HepG2 (cell line): ENCODE data around the gene SLC9A8. TPM values are rescaled to one million over a fixed set of nuclear protein-coding genes. Genes with fewer than 3 reads are reported as not detected.

Experiments
- ATF4 ChIP-seq, 2 experiments: fragments of 450-650 bp in 1 of 2; sonication (generic) in 1 of 2; formaldehyde crosslinking; IDR thresholded peaks; 2 replicates each; pipeline versions ENCODE4 v1.5.0 to v1.8.0; 2020 to 2022; ENCODE audit warnings: mild to moderate bottlenecking in 1 of 2, missing genetic modification reagents in 1 of 2
- CAMTA2 ChIP-seq: sonication (generic); formaldehyde crosslinking; IDR thresholded peaks from 2 replicates; pipeline ENCODE4 v1.4.0; 2020; ENCODE audit warnings: mild to moderate bottlenecking, missing genetic modification reagents, borderline replicate concordance
- CC2D1A ChIP-seq: sonication (generic); formaldehyde crosslinking; IDR thresholded peaks from 2 replicates; pipeline ENCODE4 v1.8.1; 2023; ENCODE audit warnings: mild to moderate bottlenecking, missing genetic modification reagents
- CCDC6 ChIP-seq: sonication (generic); formaldehyde crosslinking; IDR thresholded peaks from 2 replicates; pipeline ENCODE4 v1.8.1; 2022; ENCODE audit warnings: mild to moderate bottlenecking, missing genetic modification reagents, moderate library complexity
- DDIT3 ChIP-seq: sonication (generic); formaldehyde crosslinking; IDR thresholded peaks from 2 replicates; pipeline ENCODE4 v1.4.0; 2020; ENCODE audit warnings: mild to moderate bottlenecking, missing genetic modification reagents
- HINFP ChIP-seq: sonication (generic); formaldehyde crosslinking; IDR thresholded peaks from 2 replicates; pipeline ENCODE4 v1.4.0; 2020; ENCODE audit warnings: low read depth, mild to moderate bottlenecking, missing genetic modification reagents
- HNF1B ChIP-seq: sonication (generic); formaldehyde crosslinking; IDR thresholded peaks from 2 replicates; pipeline ENCODE4 v1.5.1; 2020; ENCODE audit warnings: mild to moderate bottlenecking, moderate library complexity, missing genetic modification reagents
- KDM5A ChIP-seq: fragments of 200-600 bp; sonication (generic); IDR thresholded peaks from 2 replicates; pipeline ENCODE4 v1.7.0; 2018; ENCODE audit warnings: antibody characterized with exemption, mild to moderate bottlenecking, low read length, borderline replicate concordance
- MYC ChIP-seq: sonication (generic); formaldehyde crosslinking; IDR thresholded peaks from 2 replicates; pipeline ENCODE4 v1.9.0; 2021; ENCODE audit warnings: missing genetic modification reagents, borderline replicate concordance
- NFKBIZ ChIP-seq: IDR thresholded peaks from 2 replicates; pipeline ENCODE4 v1.6.1; 2018; ENCODE audit warnings: missing genetic modification reagents, missing compliant biosample characterization
- NPAS2 ChIP-seq: sonication (generic); formaldehyde crosslinking; IDR thresholded peaks from 2 replicates; pipeline ENCODE4 v1.8.0; 2022; ENCODE audit warnings: mild to moderate bottlenecking, missing genetic modification reagents, borderline replicate concordance
- PHB2 ChIP-seq: fragments of 450-650 bp; IDR thresholded peaks from 2 replicates; pipeline ENCODE4 v1.6.1; 2018; ENCODE audit not compliant: partially characterized antibody
- SMAD3 ChIP-seq: sonication (generic); formaldehyde crosslinking; IDR thresholded peaks from 2 replicates; pipeline ENCODE4 v1.4.0; 2020; ENCODE audit warnings: missing genetic modification reagents
- TEAD3 ChIP-seq: optimal IDR thresholded peaks from 2 replicates; pipeline ENCODE3; 2016; ENCODE audit warnings: borderline replicate concordance
- YY1 ChIP-seq: IDR thresholded peaks from 2 replicates; pipeline ENCODE4 v1.6.1; 2011; ENCODE audit warnings: low read length, low read depth, moderate library complexity, mild to moderate bottlenecking; ENCODE audit not compliant: insufficient read depth, insufficient replicate concordance
- ZBTB1 ChIP-seq: sonication (generic); formaldehyde crosslinking; IDR thresholded peaks from 2 replicates; pipeline ENCODE4 v1.4.0; 2020; ENCODE audit warnings: missing genetic modification reagents, borderline replicate concordance
- ZFP41 ChIP-seq: sonication (generic); formaldehyde crosslinking; IDR thresholded peaks from 2 replicates; pipeline ENCODE4 v1.4.0; 2020; ENCODE audit warnings: mild to moderate bottlenecking, missing genetic modification reagents, borderline replicate concordance
- ZKSCAN1 ChIP-seq: fragments of 150-350 bp; IDR thresholded peaks from 2 replicates; pipeline ENCODE4 v1.6.1; 2014; ENCODE audit warnings: low read length
- ZNF343 ChIP-seq: sonication (generic); formaldehyde crosslinking; IDR thresholded peaks from 2 replicates; pipeline ENCODE4 v1.4.0; 2020; ENCODE audit warnings: mild to moderate bottlenecking, missing genetic modification reagents
- ZSCAN29 ChIP-seq: sonication (generic); formaldehyde crosslinking; conservative IDR thresholded peaks from 2 replicates; pipeline ENCODE4 v1.4.0; 2020; ENCODE audit warnings: mild to moderate bottlenecking, missing genetic modification reagents
- polyA plus RNA-seq, 8 experiments: library from polyadenylated mRNA; depleted of rRNA in 3 of 8; stranded (reverse) in 7 of 8; unstranded in 1 of 8; fragments of >200 nt; fragmentation: Illumina TruSeq in 4 of 8; extraction: Trizol in 4 of 8; gene quantifications; 2 replicates each; pipeline versions ENCODE4 v1.2.1 to v1.2.3, GENCODE V29; 2011 to 2016; ENCODE audit warnings: low read depth in 4 of 8, missing spikeins in 1 of 8, mixed read lengths in 1 of 8; ENCODE audit not compliant: insufficient read depth in 1 of 8
- total RNA-seq, 5 experiments: library from RNA; depleted of rRNA; stranded (reverse); fragments of >200 nt; fragmentation: Illumina TruSeq; extraction: Trizol; gene quantifications; 2 replicates each; pipeline ENCODE4 v1.2.3, GENCODE V29; 2016; ENCODE audit warnings: low read depth in 1 of 5
- TF ChIP-seq, protein P1 (sequence below): sonication (generic); formaldehyde crosslinking; IDR thresholded peaks from 2 replicates; pipeline ENCODE4 v1.9.0; 2022; ENCODE audit warnings: low read depth, missing genetic modification reagents
- TF ChIP-seq, protein P2 (sequence below): sonication (generic); formaldehyde crosslinking; IDR thresholded peaks from 2 replicates; pipeline ENCODE4 v1.4.0; 2020; ENCODE audit warnings: mild to moderate bottlenecking, missing genetic modification reagents

The SLC9A8 gene
- total and polyA plus RNA-seq, 2 of the 13 experiments (the other 11 are each of a cell fraction or from before 2014, with no cell fraction given) = 4.1 to 7.4 TPM

GRCh38 chr20:49813305-49813974 lies 812 bp downstream of the SLC9A8 start (continued):
- TF ChIP-seq YY1 = no peak
- TF ChIP-seq KDM5A = no peak
- TF ChIP-seq ZNF343 (CRISPR knock-in tag) = no peak
- TF ChIP-seq NFKBIZ (CRISPR knock-in tag) = no peak
- no peak for TF ChIP-seq MYC (CRISPR knock-in tag)
- TF ChIP-seq SMAD3 = 0 out of 2 replicates have a peak, but pooled peaks have one; percentile 3
- TF ChIP-seq PHB2 = no peak
- no peak for TF ChIP-seq HINFP (CRISPR knock-in tag)
- TF ChIP-seq TEAD3 = no peak
- 0 out of 4 replicates have a peak, but pooled peaks of 1 of the 2 experiments have one; percentile 49 for TF ChIP-seq ATF4 (CRISPR knock-in tag; IDR thresholded peaks at IDR 0.05)
- no peak for TF ChIP-seq CC2D1A (CRISPR knock-in tag)
- TF ChIP-seq, protein P1, sequence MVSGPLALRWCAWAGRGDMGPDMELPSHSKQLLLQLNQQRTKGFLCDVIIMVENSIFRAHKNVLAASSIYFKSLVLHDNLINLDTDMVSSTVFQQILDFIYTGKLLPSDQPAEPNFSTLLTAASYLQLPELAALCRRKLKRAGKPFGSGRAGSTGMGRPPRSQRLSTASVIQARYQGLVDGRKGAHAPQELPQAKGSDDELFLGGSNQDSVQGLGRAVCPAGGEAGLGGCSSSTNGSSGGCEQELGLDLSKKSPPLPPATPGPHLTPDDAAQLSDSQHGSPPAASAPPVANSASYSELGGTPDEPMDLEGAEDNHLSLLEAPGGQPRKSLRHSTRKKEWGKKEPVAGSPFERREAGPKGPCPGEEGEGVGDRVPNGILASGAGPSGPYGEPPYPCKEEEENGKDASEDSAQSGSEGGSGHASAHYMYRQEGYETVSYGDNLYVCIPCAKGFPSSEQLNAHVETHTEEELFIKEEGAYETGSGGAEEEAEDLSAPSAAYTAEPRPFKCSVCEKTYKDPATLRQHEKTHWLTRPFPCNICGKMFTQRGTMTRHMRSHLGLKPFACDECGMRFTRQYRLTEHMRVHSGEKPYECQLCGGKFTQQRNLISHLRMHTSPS = no peak
- no peak for TF ChIP-seq ZSCAN29 (CRISPR knock-in tag)
- TF ChIP-seq NPAS2 = no peak
- no peak for TF ChIP-seq CAMTA2 (CRISPR knock-in tag)
- peak; percentile 74; the same call in 1 of the 2 replicates for TF ChIP-seq CCDC6
- TF ChIP-seq ZFP41 (CRISPR knock-in tag) = no peak
- TF ChIP-seq ZBTB1 (CRISPR knock-in tag) = no peak
- TF ChIP-seq, protein P2, sequence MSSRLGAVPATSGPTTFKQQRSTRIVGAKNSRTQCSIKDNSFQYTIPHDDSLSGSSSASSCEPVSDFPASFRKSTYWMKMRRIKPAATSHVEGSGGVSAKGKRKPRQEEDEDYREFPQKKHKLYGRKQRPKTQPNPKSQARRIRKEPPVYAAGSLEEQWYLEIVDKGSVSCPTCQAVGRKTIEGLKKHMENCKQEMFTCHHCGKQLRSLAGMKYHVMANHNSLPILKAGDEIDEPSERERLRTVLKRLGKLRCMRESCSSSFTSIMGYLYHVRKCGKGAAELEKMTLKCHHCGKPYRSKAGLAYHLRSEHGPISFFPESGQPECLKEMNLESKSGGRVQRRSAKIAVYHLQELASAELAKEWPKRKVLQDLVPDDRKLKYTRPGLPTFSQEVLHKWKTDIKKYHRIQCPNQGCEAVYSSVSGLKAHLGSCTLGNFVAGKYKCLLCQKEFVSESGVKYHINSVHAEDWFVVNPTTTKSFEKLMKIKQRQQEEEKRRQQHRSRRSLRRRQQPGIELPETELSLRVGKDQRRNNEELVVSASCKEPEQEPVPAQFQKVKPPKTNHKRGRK (CRISPR knock-in tag) = no peak
- no peak for TF ChIP-seq ZKSCAN1
- TF ChIP-seq DDIT3 (CRISPR knock-in tag) = no peak
- TF ChIP-seq HNF1B (CRISPR knock-in tag) = peak; percentile 64; the same call in 1 of the 2 replicates
